IPS DF 4.7 (cell line): Measurements from ENCODE around the gene EIF6.
"Not testable (repeated sequence)": the region's sequence is repeated elsewhere in the genome, so short reads cannot be mapped to it uniquely, and the experiment has no call there.

Source experiments
- DNase-seq: peaks from one replicate; pipeline ENCODE4 v3.0.0-alpha.2; 2013; ENCODE audit warnings: low spot score; ENCODE audit errors: extremely low read depth

The EIF6 gene

DNA sequence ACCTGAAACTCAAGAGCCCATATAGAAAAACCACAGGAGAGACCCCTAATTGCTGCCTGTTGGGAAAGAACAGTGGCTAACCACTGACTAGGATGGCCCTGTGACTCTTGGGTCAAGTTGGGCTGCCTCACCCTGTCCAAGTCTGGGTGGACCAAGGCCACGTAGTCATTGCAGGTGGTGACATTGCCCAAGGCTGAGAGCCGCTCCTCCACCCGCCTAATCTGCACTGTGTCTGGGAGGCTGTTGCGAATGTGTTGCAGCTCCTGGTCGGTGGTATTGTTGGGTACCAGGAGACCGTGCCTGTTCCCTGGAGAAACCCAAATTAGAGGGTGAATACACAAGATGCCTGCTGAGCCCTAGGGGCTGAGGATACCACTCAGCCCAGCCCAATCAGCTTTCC is 4.0 kb downstream of the EIF6 start:
- DNase-seq = no peak

DNA sequence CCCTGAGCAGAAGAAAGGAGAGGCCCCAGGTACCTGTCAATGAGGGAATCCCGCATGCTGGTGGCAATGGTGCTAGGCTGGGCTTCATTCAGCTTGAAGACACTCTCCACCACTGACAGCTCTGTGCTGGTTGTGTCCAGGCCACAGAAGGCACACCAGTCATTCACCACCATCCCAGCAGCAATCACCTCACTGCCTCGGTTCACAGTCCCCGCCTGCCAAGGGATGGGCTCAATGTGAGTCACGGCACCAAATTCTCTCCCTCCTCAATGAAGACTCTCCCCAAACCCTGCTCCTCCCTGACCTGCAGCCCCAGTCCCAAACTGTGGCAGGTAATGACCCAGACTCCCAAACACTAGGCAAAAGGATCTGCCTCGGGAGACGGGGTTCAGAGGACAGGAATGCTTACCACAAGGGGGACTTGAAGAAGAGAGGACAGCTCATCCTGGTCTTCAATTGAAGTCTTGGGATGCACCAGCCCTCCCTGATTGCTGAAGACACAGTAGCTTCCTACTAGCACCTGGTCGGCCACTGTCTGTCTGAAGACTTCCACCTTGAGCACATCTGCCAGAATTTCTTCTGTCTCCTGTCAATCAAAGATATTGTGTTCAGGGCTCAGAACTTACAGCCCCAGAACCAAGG is 4.9 kb downstream of the EIF6 start:
- DNase-seq = no peak

DNA sequence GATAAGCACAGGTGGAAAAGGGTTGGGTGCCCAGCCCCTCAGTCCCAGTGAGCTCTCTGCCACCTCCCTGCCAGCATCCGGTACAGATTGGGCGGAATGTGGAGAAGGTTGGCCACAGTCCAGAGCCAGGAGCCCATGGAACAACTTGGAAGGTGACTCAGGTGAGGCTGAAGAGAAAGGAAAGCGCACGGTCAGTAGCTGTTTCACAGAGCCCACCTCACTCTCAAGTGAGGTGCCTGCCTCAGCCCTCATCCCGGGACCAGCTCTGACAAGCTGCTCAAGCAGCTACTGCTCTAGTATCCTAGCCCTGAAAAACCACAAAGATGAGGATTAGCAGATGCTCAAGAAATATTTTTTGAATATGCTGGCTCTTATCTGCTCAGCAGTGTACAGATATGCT is 5.5 kb downstream of the EIF6 start:
- no peak for DNase-seq

DNA sequence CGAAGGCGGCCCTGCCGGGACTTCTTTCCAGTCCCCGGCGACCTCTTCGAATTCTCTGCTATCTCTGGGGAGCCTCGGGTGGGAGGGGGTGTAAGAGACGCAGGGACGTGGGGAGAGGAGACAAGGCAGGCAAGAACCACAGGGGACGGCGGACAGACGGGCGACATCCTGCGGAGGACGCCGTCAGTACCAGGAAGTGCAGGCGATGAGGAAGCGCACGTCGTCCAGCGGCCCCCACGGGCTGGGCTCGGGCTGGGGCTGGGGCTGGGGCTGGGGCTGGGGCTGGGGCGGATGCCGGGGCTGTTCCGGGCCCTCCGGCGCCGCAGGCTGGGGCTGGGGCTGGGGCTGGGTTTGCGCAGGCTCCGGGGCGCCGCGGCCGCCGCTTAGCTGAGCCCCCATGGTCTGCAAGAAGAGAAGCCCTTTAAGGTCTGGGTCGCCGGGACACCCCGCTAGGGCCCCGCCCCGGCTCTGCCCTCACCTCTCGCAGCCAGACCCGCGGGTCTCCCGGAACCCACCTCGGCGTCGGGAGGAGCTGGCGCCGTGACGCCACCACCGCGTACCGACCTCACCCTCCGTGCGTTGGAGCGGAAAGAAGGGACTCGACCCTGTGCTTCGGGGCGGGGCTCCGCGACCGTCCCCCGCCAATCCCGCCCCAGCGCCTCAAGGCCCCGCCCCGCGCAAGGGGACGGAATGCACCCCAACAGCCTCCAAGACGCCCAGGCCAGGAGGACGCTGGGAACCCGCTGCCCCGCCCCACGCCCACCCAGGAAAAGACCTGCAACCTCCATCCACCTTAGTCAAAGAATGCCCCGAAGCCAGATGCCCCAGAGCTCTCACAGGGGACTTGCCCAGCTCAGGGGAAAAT is 6.8 kb downstream of the EIF6 start, which contains the start of gene MMP24OS:
Gene MMP24OS, minus strand, starts transcription at position 592 of the 865 bp plus-strand sequence. Its CDS starts 193 bp downstream, at position 399.
- DNase-seq = peak; percentile 79

DNA sequence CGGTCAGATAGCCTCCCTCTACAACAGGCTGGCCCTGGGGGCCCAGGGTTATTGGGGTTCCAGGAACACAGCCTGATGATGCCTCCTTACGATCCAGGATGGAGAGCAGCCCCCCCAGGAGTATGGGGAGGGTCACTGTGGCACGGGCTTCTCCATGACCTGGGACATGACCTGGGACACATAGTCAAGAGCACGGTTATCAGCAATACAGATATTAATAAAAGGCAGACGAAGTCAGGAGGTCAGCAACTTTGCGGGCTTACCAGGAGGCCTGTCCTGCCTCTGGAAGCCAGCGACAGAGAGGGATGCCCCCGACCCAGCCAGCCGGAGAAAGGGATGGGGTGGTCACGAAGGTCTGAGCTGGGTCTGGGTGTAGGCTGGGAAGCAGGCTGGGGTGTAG is 7.4 kb downstream of the EIF6 start:
- DNase-seq = no peak

DNA sequence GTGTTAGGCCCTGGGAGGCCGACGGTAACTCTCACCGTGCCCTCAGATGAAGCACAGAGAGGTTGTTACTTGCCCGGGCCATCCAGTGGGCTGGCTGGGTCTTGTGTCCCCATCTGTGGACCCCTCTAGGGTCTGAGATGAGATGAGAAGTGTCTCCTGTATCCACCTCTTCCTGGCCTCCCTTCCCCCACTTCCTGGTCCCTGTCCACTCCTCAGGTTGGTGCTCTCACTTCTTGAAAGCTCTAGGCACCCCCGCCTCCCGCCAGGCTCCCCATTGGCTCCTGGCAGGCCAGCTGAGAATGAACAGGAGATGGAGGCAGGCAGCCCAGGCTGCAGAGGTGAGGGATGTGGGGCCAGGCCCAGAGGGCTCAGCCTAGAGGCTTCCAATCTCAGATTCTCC is 8.2 kb downstream of the EIF6 start:
- no peak for DNase-seq

DNA sequence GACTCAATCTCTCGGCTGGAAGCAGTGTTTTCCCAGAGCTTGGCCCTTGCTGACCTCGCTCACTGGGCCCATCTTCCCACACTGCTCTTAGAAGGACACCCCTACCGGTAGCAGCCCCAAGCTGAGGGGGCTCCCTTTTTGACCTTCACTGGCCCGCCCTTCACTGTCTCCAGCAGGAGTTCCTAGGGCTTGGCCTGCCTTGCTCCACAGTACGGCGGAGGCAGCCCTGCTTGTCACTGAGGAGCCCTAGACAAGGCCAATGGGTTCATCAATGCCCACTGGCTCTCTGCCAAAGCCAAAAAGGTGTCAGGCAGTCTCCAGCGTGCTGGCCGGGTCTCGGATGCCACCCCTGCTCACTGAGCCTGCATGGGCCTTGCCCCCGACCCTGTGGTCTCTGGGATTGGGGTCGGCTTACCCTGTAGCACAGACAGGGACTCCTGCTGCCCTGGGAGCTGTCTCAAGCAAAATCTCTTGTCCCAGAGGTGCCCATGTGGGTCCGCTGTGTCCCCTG is 8.8 kb downstream of the EIF6 start:
- DNase-seq = no peak

DNA sequence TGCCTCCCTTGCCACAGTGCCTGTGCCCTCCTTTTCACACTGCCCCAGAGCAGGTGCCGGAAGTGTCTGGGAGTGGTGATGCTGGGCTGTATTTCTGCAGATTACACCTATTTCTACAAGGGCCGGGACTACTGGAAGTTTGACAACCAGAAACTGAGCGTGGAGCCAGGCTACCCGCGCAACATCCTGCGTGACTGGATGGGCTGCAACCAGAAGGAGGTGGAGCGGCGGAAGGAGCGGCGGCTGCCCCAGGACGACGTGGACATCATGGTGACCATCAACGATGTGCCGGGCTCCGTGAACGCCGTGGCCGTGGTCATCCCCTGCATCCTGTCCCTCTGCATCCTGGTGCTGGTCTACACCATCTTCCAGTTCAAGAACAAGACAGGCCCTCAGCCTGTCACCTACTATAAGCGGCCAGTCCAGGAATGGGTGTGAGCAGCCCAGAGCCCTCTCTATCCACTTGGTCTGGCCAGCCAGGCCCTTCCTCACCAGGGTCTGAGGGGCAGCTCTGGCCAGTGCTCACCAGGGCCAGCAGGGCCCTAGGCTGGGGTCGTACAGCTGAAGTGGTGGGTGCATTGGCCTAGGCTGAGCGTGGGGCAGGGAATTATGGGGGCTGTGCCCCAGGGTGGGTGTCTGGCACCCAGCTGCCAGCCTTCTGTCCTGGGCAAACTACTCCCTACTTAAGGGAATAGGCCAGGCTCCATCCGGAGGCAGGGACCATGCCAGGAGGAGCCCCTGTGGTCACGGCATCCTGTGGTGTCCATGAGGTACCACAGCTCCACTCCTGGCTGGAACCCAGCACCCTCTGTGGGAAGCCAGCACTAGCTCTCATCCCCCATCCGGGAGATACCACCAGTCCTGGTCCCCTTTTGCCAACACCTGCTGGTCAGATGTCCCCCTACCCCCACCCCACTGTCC is 10.1 kb downstream of the EIF6 start:
- DNase-seq = no peak

DNA sequence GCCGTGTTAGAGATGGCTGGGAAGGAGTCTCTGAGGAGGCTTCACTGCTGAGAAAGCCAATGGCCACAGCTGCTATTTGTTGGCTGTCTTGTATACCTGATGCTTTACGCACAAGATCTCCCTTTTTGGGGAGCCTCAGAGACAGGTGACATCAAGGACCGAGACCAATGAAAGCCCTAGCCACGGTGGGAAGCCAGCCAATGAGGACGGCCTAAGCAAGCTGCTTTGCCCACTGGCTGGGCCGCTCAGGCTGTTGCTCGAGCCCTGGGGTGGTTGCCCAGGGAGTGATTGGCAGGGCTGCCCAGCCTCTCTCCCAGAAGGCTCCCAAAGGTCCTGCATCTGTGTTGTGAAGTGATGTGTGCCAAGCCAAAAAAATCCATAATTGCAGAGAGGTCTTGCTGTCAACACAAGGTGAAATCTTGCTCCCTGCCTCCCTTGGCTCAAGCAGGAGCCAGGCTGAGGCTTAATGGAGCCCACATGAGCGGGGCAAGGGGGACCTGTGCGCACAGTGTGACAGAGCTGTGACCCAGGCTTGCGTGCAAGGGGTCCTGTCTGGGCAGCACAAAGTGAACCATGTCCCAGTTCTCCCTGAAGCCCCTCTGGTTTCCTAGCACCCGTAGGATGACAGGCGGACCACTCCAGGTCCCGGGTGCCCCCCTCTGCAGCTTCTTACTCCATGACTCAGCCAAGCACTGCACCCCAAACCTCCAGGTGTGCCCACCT is 11.0 kb downstream of the EIF6 start:
- DNase-seq = no peak

DNA sequence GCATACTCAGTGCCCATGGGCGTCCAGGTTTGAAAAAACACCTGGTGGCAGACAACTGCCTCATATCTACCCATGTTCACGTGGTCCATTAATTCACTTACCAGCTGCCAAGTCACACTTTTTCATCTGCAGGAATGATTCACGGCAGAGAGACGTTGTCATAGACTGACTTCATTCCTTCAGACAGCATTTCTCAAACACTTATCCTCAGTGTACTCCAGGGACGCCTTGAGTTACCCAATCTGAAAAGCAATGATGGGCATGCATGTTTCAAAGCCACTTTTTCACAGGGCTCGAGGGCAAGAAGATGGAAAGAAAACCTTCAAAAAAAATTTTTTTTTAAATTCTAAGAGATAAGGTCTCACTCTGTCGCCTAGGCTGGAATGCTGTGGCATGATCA is 12.7 kb downstream of the EIF6 start:
- DNase-seq = no peak

DNA sequence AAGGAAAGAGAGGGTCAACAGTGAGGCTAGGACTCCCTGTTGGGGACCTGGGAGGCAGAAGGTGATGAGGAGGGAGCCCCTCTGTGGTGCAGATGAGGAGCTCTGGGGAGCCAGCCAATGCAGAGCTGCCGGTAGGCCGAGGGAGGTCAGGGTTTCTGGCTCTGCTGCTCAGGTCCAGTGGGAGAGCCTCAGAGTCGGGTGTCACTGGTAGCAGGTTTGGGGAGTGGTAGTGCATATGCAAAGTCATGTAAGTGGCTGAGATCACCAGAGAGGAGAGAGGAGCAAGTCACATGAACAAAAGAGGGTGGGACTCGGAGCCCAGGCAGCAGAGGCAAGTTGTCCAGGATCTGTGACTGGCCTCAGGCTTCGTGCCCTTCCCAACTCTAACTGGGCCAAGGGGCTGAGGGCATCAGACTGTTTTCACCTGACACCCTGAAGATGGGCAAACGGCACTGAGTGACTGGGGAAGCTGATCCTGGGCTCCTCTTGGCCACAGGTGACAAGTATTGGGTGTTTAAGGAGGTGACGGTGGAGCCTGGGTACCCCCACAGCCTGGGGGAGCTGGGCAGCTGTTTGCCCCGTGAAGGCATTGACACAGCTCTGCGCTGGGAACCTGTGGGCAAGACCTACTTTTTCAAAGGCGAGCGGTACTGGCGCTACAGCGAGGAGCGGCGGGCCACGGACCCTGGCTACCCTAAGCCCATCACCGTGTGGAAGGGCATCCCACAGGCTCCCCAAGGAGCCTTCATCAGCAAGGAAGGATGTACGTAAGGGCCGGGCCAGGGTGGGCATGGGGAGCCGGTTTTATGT is 13.3 kb downstream of the EIF6 start:
- no peak for DNase-seq

DNA sequence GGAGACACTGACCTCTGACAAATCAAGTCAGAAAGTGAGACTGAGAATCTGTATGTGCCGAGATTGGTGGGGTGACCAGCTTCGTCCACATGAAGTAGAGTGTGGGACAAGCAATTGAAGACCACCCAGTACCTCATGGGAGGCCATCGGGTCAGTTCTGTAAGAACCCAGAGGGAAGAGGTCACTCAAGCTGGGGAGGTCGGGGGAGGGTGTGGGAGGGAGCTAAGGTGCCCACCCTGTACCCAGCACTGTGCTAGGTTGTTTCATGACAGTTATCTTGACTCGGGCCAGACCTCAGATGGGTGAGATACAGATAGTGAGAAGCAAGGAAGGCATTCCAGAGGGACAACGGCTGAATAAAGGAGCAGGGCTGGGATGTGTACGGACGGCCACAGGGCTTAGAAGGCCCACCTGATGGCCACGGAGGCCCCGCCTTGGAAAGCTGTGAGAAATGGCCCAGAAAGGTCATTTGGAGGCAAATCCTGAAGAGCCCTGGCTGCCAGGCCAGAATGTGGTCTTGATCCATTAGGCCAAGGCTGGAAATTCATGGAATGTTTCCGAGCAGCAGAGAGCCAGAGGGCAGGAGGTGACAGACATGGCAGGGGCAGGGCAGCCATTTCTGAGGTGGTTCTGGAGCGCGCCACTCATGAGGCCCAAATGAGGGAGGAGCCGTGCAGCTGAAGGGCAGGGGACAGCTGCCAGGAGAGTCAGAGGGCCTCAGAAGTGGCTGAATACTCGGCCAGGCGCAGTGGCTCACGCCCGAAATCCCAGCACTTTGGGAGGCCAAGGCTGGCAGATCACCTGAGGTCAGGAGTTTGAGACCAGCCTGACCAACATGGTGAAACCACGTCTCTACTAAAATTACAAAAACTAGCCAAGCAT is 14.3 kb downstream of the EIF6 start:
- DNase-seq = no peak

DNA sequence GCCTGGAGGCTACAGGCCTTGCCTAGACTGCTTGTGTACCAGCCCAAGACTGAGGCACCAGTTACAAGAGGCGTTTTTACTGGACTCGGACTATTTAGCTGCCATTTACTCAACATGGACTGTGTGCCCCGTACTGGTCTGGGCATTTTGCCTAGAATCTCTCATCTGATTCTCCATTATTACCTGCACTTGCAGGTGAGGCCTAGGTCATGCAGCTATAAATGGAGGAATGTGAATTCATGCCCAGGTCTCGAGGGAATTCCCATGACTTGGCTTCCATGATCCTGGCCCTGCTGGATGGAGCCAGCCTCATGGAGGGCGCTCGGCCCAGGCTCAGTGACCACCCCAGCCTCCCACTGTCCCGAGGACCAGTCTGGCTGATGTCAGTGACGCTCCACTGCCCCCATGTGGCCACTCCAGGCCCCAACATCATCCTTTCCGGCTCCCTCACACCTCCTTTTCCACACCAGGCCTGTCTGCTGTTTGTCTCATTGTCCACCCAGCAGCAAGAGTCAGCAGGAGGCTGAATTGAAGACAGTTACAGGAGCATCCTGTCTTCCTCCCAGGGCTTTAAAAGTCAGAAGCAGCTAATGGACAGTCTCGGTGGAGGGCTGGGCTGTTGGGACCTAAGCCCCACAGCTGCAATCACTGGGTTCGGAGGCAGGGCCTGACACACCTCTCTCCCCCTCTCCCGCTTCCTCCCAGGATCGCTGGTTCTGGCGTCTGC is 15.4 kb downstream of the EIF6 start:
- DNase-seq = peak; percentile 76

DNA sequence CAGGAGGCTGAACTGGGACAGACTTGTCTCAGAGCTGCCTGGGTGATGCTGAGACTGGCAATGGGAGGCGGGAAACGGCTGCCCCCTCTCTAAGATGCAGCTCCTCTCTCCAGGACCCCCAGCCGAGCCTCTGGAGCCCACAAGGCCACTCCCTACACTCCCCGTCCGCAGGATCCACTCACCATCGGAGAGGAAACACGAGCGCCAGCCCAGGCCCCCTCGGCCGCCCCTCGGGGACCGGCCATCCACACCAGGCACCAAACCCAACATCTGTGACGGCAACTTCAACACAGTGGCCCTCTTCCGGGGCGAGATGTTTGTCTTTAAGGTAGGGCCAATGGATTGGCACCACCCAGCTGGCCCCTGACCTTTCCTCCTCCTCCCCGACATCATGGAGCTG is 17.5 kb downstream of the EIF6 start:
- no peak for DNase-seq

DNA sequence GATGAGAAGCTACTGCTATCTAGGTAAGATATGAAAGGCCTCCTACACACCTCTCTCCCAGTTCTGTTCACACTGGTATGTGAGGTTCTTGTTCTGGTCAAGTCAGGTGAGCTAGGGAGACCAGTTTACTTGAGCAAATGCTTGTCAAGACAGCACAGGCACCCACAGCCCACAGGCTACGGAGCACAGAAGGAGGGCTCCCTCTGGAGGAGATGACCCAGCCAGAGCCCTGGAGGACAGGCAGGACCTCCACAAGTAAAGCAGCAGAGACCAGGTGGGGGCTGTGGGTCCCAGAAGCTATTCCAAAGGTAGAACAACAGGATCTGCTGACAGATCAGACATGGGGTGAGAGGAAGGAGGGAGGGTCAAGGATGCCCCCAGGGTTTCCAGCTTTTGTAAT is 19.8 kb downstream of the EIF6 start:
- no peak for DNase-seq

DNA sequence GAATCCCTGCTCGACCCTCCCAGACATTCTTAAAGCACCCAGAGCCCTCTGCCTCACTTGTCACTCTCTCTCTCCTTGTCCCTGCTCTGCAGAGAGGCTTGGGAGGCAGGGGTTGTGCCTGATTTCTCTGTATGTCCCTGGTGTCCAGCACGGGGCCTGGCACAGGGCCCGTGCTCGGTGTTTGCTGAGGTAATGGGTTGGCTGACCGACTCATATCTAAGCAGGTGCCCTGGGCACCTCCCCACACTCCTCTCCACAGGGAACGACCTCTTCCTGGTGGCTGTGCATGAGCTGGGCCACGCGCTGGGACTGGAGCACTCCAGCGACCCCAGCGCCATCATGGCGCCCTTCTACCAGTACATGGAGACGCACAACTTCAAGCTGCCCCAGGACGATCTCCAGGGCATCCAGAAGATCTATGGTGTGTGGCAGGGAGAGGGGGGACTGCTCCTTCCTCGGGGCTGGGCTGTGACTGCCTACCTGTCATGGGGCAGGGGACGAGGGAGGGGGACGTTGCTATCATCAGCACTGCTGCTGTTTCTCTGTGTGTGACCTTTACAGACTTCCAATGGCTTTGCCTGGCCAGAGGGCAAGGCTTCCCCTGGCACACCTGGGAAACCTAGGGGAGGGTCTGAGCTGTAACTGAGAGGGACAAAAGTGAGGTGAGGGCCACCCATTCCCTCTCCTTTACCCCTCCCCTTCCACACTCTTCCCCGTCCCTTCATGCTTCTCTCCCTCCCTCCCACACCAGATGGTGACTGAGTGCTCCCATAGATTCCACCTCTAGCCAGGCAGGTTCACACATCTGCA is 20.8 kb downstream of the EIF6 start:
- no peak for DNase-seq

DNA sequence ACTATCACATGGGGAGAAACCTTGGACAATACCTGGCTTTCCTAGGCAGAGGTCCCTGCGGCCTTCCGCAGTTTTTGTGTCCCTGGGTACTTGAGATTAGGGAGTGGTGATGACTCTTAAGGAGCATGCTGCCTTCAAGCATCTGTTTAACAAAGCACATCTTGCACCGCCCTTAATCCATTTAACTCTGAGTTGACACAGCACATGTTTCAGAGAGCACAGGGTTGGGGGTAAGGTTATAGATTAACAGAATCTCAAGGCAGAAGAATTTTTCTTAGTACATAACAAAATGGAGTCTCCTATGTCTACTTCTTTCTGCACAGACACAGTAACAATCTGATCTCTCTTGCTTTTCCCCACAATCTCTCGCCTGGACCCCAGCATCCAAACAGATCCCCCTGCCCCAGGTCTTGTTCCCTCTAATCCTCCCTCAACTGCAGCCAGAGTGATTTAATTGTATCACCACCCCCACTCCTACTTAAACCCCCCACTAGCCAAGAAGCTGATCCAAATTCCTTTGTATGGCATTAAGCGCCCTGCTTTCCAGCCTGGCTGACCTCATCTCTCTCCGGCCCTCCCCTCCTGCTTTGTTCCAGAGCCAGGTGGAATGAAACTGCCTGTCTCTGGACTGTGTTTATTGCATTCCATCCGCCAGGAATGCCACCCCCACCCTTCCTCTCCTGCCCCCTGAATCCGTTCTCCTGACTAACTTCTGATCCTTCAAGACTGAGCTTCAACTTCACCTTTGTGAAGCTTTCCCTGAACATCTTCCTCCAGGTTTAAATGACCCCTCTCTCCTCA is 21.6 kb downstream of the EIF6 start:
- DNase-seq = not testable (repeated sequence)
